IMR-90 (cell line): ENCODE data around the gene MTG1.

ENCODE experiments used
- CEBPB ChIP-seq: IDR thresholded peaks from 2 replicates; pipeline ENCODE4 v1.6.1; 2012; ENCODE audit warnings: low read depth, low read length, improper control_type of control experiment
- POLR2A ChIP-seq: IDR thresholded peaks from 2 replicates; pipeline ENCODE4 v1.6.1; 2012; ENCODE audit warnings: mild to moderate bottlenecking, low read depth, low read length
- RAD21 ChIP-seq: IDR thresholded peaks from 2 replicates; pipeline ENCODE4 v1.6.1; 2012; ENCODE audit warnings: low read length, improper control_type of control experiment
- RCOR1 ChIP-seq: IDR thresholded peaks from 2 replicates; pipeline ENCODE4 v1.6.1; 2012; ENCODE audit warnings: mild to moderate bottlenecking, low read length, improper control_type of control experiment; ENCODE audit not compliant: insufficient replicate concordance
- TF ChIP-seq, protein P1 (sequence below): conservative IDR thresholded peaks from 2 replicates; pipeline ENCODE4 v1.5.1; 2012; ENCODE audit warnings: mild to moderate bottlenecking, low read depth, low read length, improper control_type of control experiment

GRCh38 chr10:133394064-133394663 is at the start of gene MTG1:
- TF ChIP-seq POLR2A: peak; percentile 85
- TF ChIP-seq, protein P1, sequence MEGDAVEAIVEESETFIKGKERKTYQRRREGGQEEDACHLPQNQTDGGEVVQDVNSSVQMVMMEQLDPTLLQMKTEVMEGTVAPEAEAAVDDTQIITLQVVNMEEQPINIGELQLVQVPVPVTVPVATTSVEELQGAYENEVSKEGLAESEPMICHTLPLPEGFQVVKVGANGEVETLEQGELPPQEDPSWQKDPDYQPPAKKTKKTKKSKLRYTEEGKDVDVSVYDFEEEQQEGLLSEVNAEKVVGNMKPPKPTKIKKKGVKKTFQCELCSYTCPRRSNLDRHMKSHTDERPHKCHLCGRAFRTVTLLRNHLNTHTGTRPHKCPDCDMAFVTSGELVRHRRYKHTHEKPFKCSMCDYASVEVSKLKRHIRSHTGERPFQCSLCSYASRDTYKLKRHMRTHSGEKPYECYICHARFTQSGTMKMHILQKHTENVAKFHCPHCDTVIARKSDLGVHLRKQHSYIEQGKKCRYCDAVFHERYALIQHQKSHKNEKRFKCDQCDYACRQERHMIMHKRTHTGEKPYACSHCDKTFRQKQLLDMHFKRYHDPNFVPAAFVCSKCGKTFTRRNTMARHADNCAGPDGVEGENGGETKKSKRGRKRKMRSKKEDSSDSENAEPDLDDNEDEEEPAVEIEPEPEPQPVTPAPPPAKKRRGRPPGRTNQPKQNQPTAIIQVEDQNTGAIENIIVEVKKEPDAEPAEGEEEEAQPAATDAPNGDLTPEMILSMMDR: peak; percentile 17; the same call in 1 of the 2 replicates
- TF ChIP-seq CEBPB: no peak
- TF ChIP-seq RAD21: no peak
- TF ChIP-seq RCOR1: no peak
